IMR-90 (cell line): ENCODE results near the gene SERPINH1. TPM values are rescaled to one million over a fixed set of nuclear protein-coding genes. Genes with fewer than 3 reads are reported as not detected.

Experiments
- ATAC-seq: fragments of 200-7000 bp; cut with Tn5 transposase; 2 replicates; pipeline ENCODE4 v1.9.1; 2020; ENCODE audit warnings: low read depth, mild to moderate bottlenecking, moderate library complexity
- BruUV-seq: library from RNA; stranded (reverse); fragments of 400-500 nt; replicated peaks from 2 replicates; lab custom pipeline; 2021; lab: Mats Ljungman, UMichigan
- CTCF ChIA-PET: fragments of 300-600 bp; formaldehyde crosslinking; extraction: SDS; loops from one replicate; lab custom pipeline; 2021; ENCODE audit warnings: antibody characterized with exemption; lab: Yijun Ruan, JAX
- POLR2A ChIA-PET: fragments of 300-600 bp; sonication (Branson Sonifier 250); formaldehyde crosslinking; loops from one replicate; lab custom pipeline; 2022; ENCODE audit warnings: antibody characterized with exemption; ENCODE audit not compliant: unreplicated experiment; lab: Charles Lee
- DNase-seq: peaks from one replicate; pipeline ENCODE4 v3.0.0; 2013
- H2AFZ ChIP-seq: replicated peaks from 2 replicates; pipeline ENCODE3; 2013; ENCODE audit warnings: low read length, mild to moderate bottlenecking; ENCODE audit not compliant: poor library complexity
- H2AK5ac ChIP-seq: 2 replicates; pipeline ENCODE4 v1.6.1; 2013; ENCODE audit warnings: low read depth, low read length, inconsistent platforms
- H2AK9ac ChIP-seq: replicated peaks from 2 replicates; pipeline ENCODE3; 2013; ENCODE audit warnings: mild to moderate bottlenecking, low read depth, low read length, moderate library complexity; ENCODE audit not compliant: poor library complexity
- H2BK120ac ChIP-seq: 2 replicates; pipeline ENCODE4 v1.6.1; 2013; ENCODE audit warnings: low read depth, low read length, inconsistent platforms
- H2BK15ac ChIP-seq: 3 replicates; pipeline ENCODE4 v1.6.1; 2013; ENCODE audit warnings: low read depth, low read length, inconsistent platforms
- H2BK20ac ChIP-seq: 2 replicates; pipeline ENCODE4 v1.6.1; 2013; ENCODE audit warnings: low read depth, mild to moderate bottlenecking, inconsistent platforms, low read length, moderate library complexity
- H2BK5ac ChIP-seq: 2 replicates; pipeline ENCODE4 v1.6.1; 2013; ENCODE audit warnings: mild to moderate bottlenecking, low read depth, low read length, inconsistent platforms; ENCODE audit not compliant: poor library complexity, severe bottlenecking
- H3K14ac ChIP-seq: replicated peaks from 2 replicates; pipeline ENCODE4 v1.6.1; 2013; ENCODE audit warnings: low read depth, low read length, inconsistent platforms
- H3K18ac ChIP-seq: 2 replicates; pipeline ENCODE4 v1.6.1; 2013; ENCODE audit warnings: low read depth, low read length, control low read depth
- H3K23ac ChIP-seq: 2 replicates; pipeline ENCODE4 v1.6.1; 2013; ENCODE audit warnings: low read depth, low read length, inconsistent platforms
- H3K27ac ChIP-seq: 2 replicates; pipeline ENCODE4 v1.5.1; 2013; ENCODE audit warnings: mild to moderate bottlenecking, control low read depth, low read length; ENCODE audit not compliant: insufficient read depth
- H3K27me3 ChIP-seq: 2 replicates; pipeline ENCODE4 v1.6.1; 2013; ENCODE audit warnings: low read length; ENCODE audit not compliant: control insufficient read depth, insufficient read depth
- H3K36me3 ChIP-seq: 2 replicates; pipeline ENCODE4 v1.6.1; 2013; ENCODE audit warnings: low read length, mixed read lengths; ENCODE audit not compliant: control insufficient read depth, insufficient read depth
- H3K4ac ChIP-seq: 2 replicates; pipeline ENCODE4 v1.6.1; 2013; ENCODE audit warnings: low read depth, low read length, inconsistent platforms
- H3K4me1 ChIP-seq: 2 replicates; pipeline ENCODE4 v1.6.1; 2013; ENCODE audit warnings: low read length, mixed read lengths; ENCODE audit not compliant: control insufficient read depth, insufficient read depth
- H3K4me2 ChIP-seq: 2 replicates; pipeline ENCODE4 v1.6.1; 2013; ENCODE audit warnings: low read depth, mild to moderate bottlenecking, control low read depth, low read length, moderate library complexity
- H3K4me3 ChIP-seq: 2 replicates; pipeline ENCODE4 v1.5.1; 2013; ENCODE audit warnings: low read depth, mild to moderate bottlenecking, control low read depth, low read length, moderate library complexity; ENCODE audit not compliant: insufficient read depth
- H3K56ac ChIP-seq: 2 replicates; pipeline ENCODE4 v1.6.1; 2013; ENCODE audit warnings: low read length, inconsistent platforms; ENCODE audit not compliant: insufficient read depth; ENCODE audit errors: extremely low read depth
- H3K79me1 ChIP-seq, 2 experiments: 2 replicates each; pipeline ENCODE4 v1.6.1; 2013; ENCODE audit warnings: low read length in 2 of 2, inconsistent platforms in 1 of 2, low read depth in 1 of 2
- H3K9ac ChIP-seq: 2 replicates; pipeline ENCODE4 v1.6.1; 2013; ENCODE audit warnings: low read depth, low read length, control low read depth
- H3K9me1 ChIP-seq: 2 replicates; pipeline ENCODE4 v1.6.1; 2013; ENCODE audit warnings: low read length, inconsistent platforms; ENCODE audit not compliant: insufficient read depth
- H3K9me3 ChIP-seq: 2 replicates; pipeline ENCODE4 v1.6.1; 2013; ENCODE audit warnings: low read length; ENCODE audit not compliant: control insufficient read depth, insufficient read depth
- H4K20me1 ChIP-seq: 2 replicates; pipeline ENCODE4 v1.6.1; 2013; ENCODE audit warnings: low read length, inconsistent platforms; ENCODE audit not compliant: insufficient read depth
- H4K5ac ChIP-seq: 2 replicates; pipeline ENCODE4 v1.6.1; 2013; ENCODE audit warnings: mild to moderate bottlenecking, low read depth, low read length, control low read depth
- H4K8ac ChIP-seq, 2 experiments: 2 replicates each; pipeline ENCODE4 v1.6.1; 2013; ENCODE audit warnings: low read depth in 2 of 2, low read length in 2 of 2, control low read depth in 1 of 2, inconsistent platforms in 1 of 2
- H4K91ac ChIP-seq: 2 replicates; pipeline ENCODE4 v1.6.1; 2013; ENCODE audit warnings: low read depth, low read length, inconsistent platforms; ENCODE audit not compliant: insufficient read depth
- BHLHE40 ChIP-seq: fragments of 150-350 bp; IDR thresholded peaks from 2 replicates; pipeline ENCODE4 v1.6.1; 2016; ENCODE audit warnings: mild to moderate bottlenecking, low read depth, low read length
- CEBPB ChIP-seq: IDR thresholded peaks from 2 replicates; pipeline ENCODE4 v1.6.1; 2012; ENCODE audit warnings: low read depth, low read length, improper control_type of control experiment
- CHD1 ChIP-seq: IDR thresholded peaks from 2 replicates; pipeline ENCODE4 v1.6.1; 2012; ENCODE audit warnings: low read depth, low read length, improper control_type of control experiment
- FOS ChIP-seq: fragments of 150-350 bp; IDR thresholded peaks from 2 replicates; pipeline ENCODE4 v1.6.1; 2016; ENCODE audit warnings: low read depth, low read length
- MAFK ChIP-seq: IDR thresholded peaks from 2 replicates; pipeline ENCODE4 v1.6.1; 2012; ENCODE audit warnings: low read depth, low read length, improper control_type of control experiment
- MAZ ChIP-seq: IDR thresholded peaks from 2 replicates; pipeline ENCODE4 v1.6.1; 2012; ENCODE audit warnings: low read depth, mild to moderate bottlenecking, low read length, improper control_type of control experiment, moderate library complexity, borderline replicate concordance
- MXI1 ChIP-seq: IDR thresholded peaks from 2 replicates; pipeline ENCODE4 v1.6.1; 2012; ENCODE audit warnings: low read depth, mild to moderate bottlenecking, low read length, moderate library complexity, borderline replicate concordance
- NFE2L2 ChIP-seq: fragments of 150-350 bp; IDR thresholded peaks from 2 replicates; pipeline ENCODE4 v1.6.1; 2016; ENCODE audit warnings: low read depth, mild to moderate bottlenecking, low read length
- POLR2A ChIP-seq: IDR thresholded peaks from 2 replicates; pipeline ENCODE4 v1.6.1; 2012; ENCODE audit warnings: mild to moderate bottlenecking, low read depth, low read length
- RAD21 ChIP-seq: IDR thresholded peaks from 2 replicates; pipeline ENCODE4 v1.6.1; 2012; ENCODE audit warnings: low read length, improper control_type of control experiment
- RCOR1 ChIP-seq: IDR thresholded peaks from 2 replicates; pipeline ENCODE4 v1.6.1; 2012; ENCODE audit warnings: mild to moderate bottlenecking, low read length, improper control_type of control experiment; ENCODE audit not compliant: insufficient replicate concordance
- RFX5 ChIP-seq: IDR thresholded peaks from 2 replicates; pipeline ENCODE4 v1.8.0; 2012; ENCODE audit warnings: low read depth, mild to moderate bottlenecking, low read length, moderate library complexity
- SMC3 ChIP-seq: fragments of 150-350 bp; IDR thresholded peaks from 2 replicates; pipeline ENCODE4 v1.6.1; 2016; ENCODE audit warnings: low read depth, mild to moderate bottlenecking, antibody characterized with exemption, low read length, moderate library complexity
- WGBS, 2 experiments: methylation state at CpG; one replicate each; pipeline versions ENCODE4 v1.1.5 to v1.1.7; 2013; ENCODE audit warnings: missing lambda C conversion rate in 2 of 2; ENCODE audit not compliant: insufficient read length in 1 of 2; ENCODE audit errors: extremely low coverage in 2 of 2; 5-methylcytosine and 5-hydroxymethylcytosine counted together
- dilution Hi-C: fragments of 300-500 bp; cut with HindIII; formaldehyde crosslinking; loops from one replicate; pipeline ENCODE4 v1.14.3; 2018; ENCODE audit warnings: low sequenced_read_pairs; ENCODE audit not compliant: unreplicated experiment
- in situ Hi-C: fragments of 300-500 bp; cut with MboI; formaldehyde crosslinking; loops from 3 replicates; pipeline ENCODE4 v1.14.3; 2019; ENCODE audit warnings: low sequenced_read_pairs, inconsistent platforms, mixed read lengths
- intact Hi-C: fragments of 100-400 bp; cut with micrococcal nuclease; formaldehyde crosslinking; loops from 2 replicates; pipeline ENCODE4 v1.10.0; 2022
- polyA plus RNA-seq, 3 experiments: library from polyadenylated mRNA; depleted of rRNA; stranded (reverse); fragments of >200 nt; gene quantifications; 2 replicates each; pipeline ENCODE4 v1.2.3, GENCODE V29; 2012; ENCODE audit warnings: low replicate concordance in 1 of 3
- total RNA-seq: library from RNA; depleted of rRNA; stranded (reverse); fragments of >200 nt; gene quantifications from 2 replicates; pipeline ENCODE4 v1.2.3, GENCODE V29; 2012
- TF ChIP-seq, protein P1 (sequence below): fragments of 150-350 bp; IDR thresholded peaks from 2 replicates; pipeline ENCODE4 v1.6.1; 2017; ENCODE audit warnings: mild to moderate bottlenecking, antibody characterized with exemption, low read length, low read depth
- TF ChIP-seq, protein P2 (sequence below): conservative IDR thresholded peaks from 2 replicates; pipeline ENCODE4 v1.5.1; 2012; ENCODE audit warnings: mild to moderate bottlenecking, low read depth, low read length, improper control_type of control experiment
- TF ChIP-seq, protein P3 (sequence below): fragments of 150-350 bp; IDR thresholded peaks from 2 replicates; pipeline ENCODE4 v1.6.1; 2016; ENCODE audit warnings: low read depth, mild to moderate bottlenecking, low read length, moderate library complexity, borderline replicate concordance

The SERPINH1 gene
- total and polyA plus RNA-seq, 2 of the 4 experiments (the other 2 are of a cell fraction) = 841 to 1,857 TPM

DNA sequence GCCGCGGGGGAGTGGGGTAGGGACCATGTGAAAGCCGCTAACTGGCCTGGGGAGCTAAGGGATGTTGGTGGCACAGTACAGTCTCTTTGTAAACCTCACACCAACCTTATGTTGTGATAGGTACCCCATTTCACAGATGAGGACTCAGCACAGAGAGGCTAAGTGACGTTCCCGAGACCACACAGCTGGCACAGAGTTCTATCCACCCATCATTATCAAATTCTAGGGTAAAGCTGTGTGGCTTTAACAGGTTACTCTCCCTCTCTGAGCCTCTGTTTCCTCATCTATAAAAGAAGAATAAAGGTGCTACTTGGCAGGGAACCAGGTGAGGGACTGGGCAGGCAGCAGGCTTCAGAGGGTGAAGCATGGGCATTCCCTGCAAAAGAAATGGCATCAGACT lies 34.9 kb upstream of the SERPINH1 start:
- Histone ChIP-seq H2AFZ (no peak overlapping the region), H3K9me1 (0 out of 2 replicates have a peak, but pooled peaks cover 4% of the 10 kb centered on the region), H3K9ac (no peak overlapping the region), H3K23ac (no peak overlapping the region), H3K4me1 (no peaks in the 10 kb centered on the region; the same call in 1 of the 2 replicates), H3K27ac (no peak overlapping the region), H3K4me2 (no peak overlapping the region), H3K36me3 (no peaks in the 10 kb centered on the region), H3K18ac (no peak overlapping the region), H2BK15ac (no peak overlapping the region), H4K8ac (no peak overlapping the region), H3K4me3 (no peak overlapping the region), H4K20me1 (peaks cover 3% of the 10 kb centered on the region; the same call in 1 of the 2 replicates), H4K5ac (no peak overlapping the region), H2AK9ac (no peak overlapping the region), H3K14ac (no peak overlapping the region), H2BK5ac (no peak overlapping the region), H2BK120ac (no peak overlapping the region), H3K4ac (no peak overlapping the region), H2AK5ac (no peak overlapping the region), H3K27me3 (peaks cover 10% of the 10 kb centered on the region; the same call in 1 of the 2 replicates), H3K79me1 (peaks cover 0 to 4% of the 10 kb centered on the region in 2 experiments; a peak in 3 of 4 replicates), H3K56ac (no peak overlapping the region), H2BK20ac (no peak overlapping the region), H3K9me3 (no peaks in the 10 kb centered on the region), H4K91ac (no peak overlapping the region)
- ATAC-seq (no peak), DNase-seq (no peak)
- no CpG with 5 or more reads among the region's 5 CpGs for WGBS, 2 experiments
- TF ChIP-seq, protein P1, sequence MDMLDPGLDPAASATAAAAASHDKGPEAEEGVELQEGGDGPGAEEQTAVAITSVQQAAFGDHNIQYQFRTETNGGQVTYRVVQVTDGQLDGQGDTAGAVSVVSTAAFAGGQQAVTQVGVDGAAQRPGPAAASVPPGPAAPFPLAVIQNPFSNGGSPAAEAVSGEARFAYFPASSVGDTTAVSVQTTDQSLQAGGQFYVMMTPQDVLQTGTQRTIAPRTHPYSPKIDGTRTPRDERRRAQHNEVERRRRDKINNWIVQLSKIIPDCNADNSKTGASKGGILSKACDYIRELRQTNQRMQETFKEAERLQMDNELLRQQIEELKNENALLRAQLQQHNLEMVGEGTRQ = no peak
- no peak for TF ChIP-seq MAZ
- TF ChIP-seq SMC3 = no peak
- no peak for TF ChIP-seq CHD1
- TF ChIP-seq NFE2L2 = no peak
- TF ChIP-seq RFX5 = no peak
- no peak for TF ChIP-seq MXI1
- TF ChIP-seq MAFK = no peak
- TF ChIP-seq FOS = no peak
- TF ChIP-seq, protein P2, sequence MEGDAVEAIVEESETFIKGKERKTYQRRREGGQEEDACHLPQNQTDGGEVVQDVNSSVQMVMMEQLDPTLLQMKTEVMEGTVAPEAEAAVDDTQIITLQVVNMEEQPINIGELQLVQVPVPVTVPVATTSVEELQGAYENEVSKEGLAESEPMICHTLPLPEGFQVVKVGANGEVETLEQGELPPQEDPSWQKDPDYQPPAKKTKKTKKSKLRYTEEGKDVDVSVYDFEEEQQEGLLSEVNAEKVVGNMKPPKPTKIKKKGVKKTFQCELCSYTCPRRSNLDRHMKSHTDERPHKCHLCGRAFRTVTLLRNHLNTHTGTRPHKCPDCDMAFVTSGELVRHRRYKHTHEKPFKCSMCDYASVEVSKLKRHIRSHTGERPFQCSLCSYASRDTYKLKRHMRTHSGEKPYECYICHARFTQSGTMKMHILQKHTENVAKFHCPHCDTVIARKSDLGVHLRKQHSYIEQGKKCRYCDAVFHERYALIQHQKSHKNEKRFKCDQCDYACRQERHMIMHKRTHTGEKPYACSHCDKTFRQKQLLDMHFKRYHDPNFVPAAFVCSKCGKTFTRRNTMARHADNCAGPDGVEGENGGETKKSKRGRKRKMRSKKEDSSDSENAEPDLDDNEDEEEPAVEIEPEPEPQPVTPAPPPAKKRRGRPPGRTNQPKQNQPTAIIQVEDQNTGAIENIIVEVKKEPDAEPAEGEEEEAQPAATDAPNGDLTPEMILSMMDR = no peak
- no peak for TF ChIP-seq POLR2A
- no peak for TF ChIP-seq BHLHE40
- no peak for TF ChIP-seq RCOR1
- no peak for TF ChIP-seq RAD21
- TF ChIP-seq, protein P3, sequence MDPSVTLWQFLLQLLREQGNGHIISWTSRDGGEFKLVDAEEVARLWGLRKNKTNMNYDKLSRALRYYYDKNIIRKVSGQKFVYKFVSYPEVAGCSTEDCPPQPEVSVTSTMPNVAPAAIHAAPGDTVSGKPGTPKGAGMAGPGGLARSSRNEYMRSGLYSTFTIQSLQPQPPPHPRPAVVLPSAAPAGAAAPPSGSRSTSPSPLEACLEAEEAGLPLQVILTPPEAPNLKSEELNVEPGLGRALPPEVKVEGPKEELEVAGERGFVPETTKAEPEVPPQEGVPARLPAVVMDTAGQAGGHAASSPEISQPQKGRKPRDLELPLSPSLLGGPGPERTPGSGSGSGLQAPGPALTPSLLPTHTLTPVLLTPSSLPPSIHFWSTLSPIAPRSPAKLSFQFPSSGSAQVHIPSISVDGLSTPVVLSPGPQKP = no peak
- TF ChIP-seq CEBPB = no peak
- in situ Hi-C loops = loop anchor here (25.0 kb wide), 1 partner anchor 240 kb away; no protein-coding TSS in a partner anchor
- dilution Hi-C loops = no loop called here
- CTCF ChIA-PET = no interaction called here
- POLR2A ChIA-PET = no interaction called here
- intact Hi-C loops = loop anchor here (2.0 kb wide), 1 partner anchor 36 kb away; the partner anchor contains the start of gene SERPINH1
- no TSS peak for BruUV-seq
